Panc1 (cell line): ENCODE data around the gene TTC28. TPM values are rescaled to one million over a fixed set of nuclear protein-coding genes. Genes with fewer than 3 reads are reported as not detected.

Experiments used
- ATAC-seq: fragments of 200-7000 bp; cut with Tn5 transposase; 2 replicates; pipeline ENCODE4 v1.9.1; 2020; ENCODE audit warnings: mild to moderate bottlenecking, moderate library complexity
- BruUV-seq: library from RNA; stranded (reverse); fragments of 400-500 nt; replicated peaks from 2 replicates; lab custom pipeline; 2021; lab: Mats Ljungman, UMichigan
- CTCF ChIA-PET: fragments of 300-600 bp; sonication (Branson Sonifier 250); formaldehyde crosslinking; loops from one replicate; lab custom pipeline; 2022; ENCODE audit warnings: antibody characterized with exemption; lab: Charles Lee
- POLR2A ChIA-PET: fragments of 300-600 bp; sonication (Branson Sonifier 250); formaldehyde crosslinking; loops from one replicate; lab custom pipeline; 2022; ENCODE audit warnings: antibody characterized with exemption; lab: Charles Lee
- DNase-seq: peaks from one replicate; pipeline ENCODE4 v3.0.0-alpha.2; 2010; ENCODE audit warnings: low read depth, low spot score
- H3K27ac ChIP-seq: 2 replicates; pipeline ENCODE4 v1.5.1; 2011; ENCODE audit warnings: mild to moderate bottlenecking, low read length, inconsistent platforms
- H3K27me3 ChIP-seq: fragments of 200-500 bp; sonication (Bioruptor generic); 2 replicates; pipeline ENCODE4 v1.6.0; 2014; ENCODE audit warnings: low read length, inconsistent platforms; ENCODE audit not compliant: control insufficient read depth, insufficient read depth
- H3K36me3 ChIP-seq: fragments of 200-500 bp; sonication (Bioruptor generic); 2 replicates; pipeline ENCODE4 v1.5.1; 2014; ENCODE audit warnings: inconsistent platforms, mild to moderate bottlenecking, low read length, moderate library complexity; ENCODE audit not compliant: control insufficient read depth, insufficient read depth
- H3K4me1 ChIP-seq: 2 replicates; pipeline ENCODE4 v1.5.1; 2011; ENCODE audit warnings: inconsistent platforms, mild to moderate bottlenecking, low read length, moderate library complexity; ENCODE audit not compliant: control insufficient read depth, insufficient read depth
- H3K4me3 ChIP-seq, 2 experiments: 2 replicates each; pipeline ENCODE4 v1.5.1; 2011 to 2012; ENCODE audit warnings: low read depth in 2 of 2, low read length in 2 of 2, mild to moderate bottlenecking in 2 of 2, inconsistent platforms in 1 of 2, moderate library complexity in 1 of 2
- H3K9me3 ChIP-seq: fragments of 200-500 bp; sonication (Bioruptor generic); 2 replicates; pipeline ENCODE4 v1.5.1; 2014; ENCODE audit warnings: low read depth, mild to moderate bottlenecking, inconsistent platforms, low read length, moderate library complexity; ENCODE audit not compliant: control insufficient read depth, insufficient read depth
- CTCF ChIP-seq: fragments of 450-650 bp; IDR thresholded peaks from 2 replicates; pipeline ENCODE4 v1.5.1; 2017; ENCODE audit warnings: mild to moderate bottlenecking
- POLR2AphosphoS5 ChIP-seq: IDR thresholded peaks from 2 replicates; pipeline ENCODE4 v1.6.1; 2012; ENCODE audit warnings: mild to moderate bottlenecking, low read depth, low read length, moderate library complexity
- REST ChIP-seq, 2 experiments: IDR thresholded peaks; 2 replicates each; pipeline ENCODE4 v1.6.1; 2011 to 2012; ENCODE audit warnings: low read depth in 2 of 2, control low read depth in 1 of 2, low read length in 1 of 2, mild to moderate bottlenecking in 1 of 2, moderate library complexity in 1 of 2; ENCODE audit not compliant: insufficient read depth in 1 of 2
- SIN3A ChIP-seq: IDR thresholded peaks from 2 replicates; pipeline ENCODE4 v1.6.1; 2012; ENCODE audit warnings: low read depth, mild to moderate bottlenecking, low read length, moderate library complexity, borderline replicate concordance; ENCODE audit not compliant: insufficient read depth
- TCF7L2 ChIP-seq: IDR thresholded peaks from 2 replicates; pipeline ENCODE4 v1.6.1; 2011; ENCODE audit warnings: mild to moderate bottlenecking, low read depth, low read length, inconsistent platforms
- in situ Hi-C: cut with HindIII; loops from 2 replicates; pipeline ENCODE4 v1.10.0; 2016; ENCODE audit warnings: low sequenced_read_pairs, low pct_unique_long_range_greater_than_20kb
- intact Hi-C: fragments of 100-400 bp; cut with micrococcal nuclease; formaldehyde crosslinking; loops from one replicate; pipeline ENCODE4 v1.10.0; 2022; ENCODE audit not compliant: unreplicated experiment
- total RNA-seq: library from RNA; stranded (reverse); gene quantifications from one replicate; pipeline ENCODE4 v1.2.1, GENCODE V29; 2021; ENCODE audit not compliant: unreplicated experiment

The TTC28 gene
- total RNA-seq, 1 experiment from 2014 or later, result 24.8 TPM

- no peak for TF ChIP-seq TCF7L2
- no peak for TF ChIP-seq REST (IDR thresholded peaks at IDR 0.05; ENCODE audit: insufficient read depth in 1 of 2, low read depth in 2 of 2, low read length in 1 of 2)
- TF ChIP-seq POLR2AphosphoS5, result no peak
- TF ChIP-seq CTCF, result no peak
- TF ChIP-seq SIN3A, result no peak
- BruUV-seq, result no TSS peak
- H3K4me3 ChIP-seq, result no peak overlapping the region
- intact Hi-C loops, result loop anchor here (5.0 kb wide), 1 partner anchor 34 kb away; no protein-coding TSS in a partner anchor
- ATAC-seq (no peak), DNase-seq (no peak)
- no peaks in the 10 kb centered on the region for H3K4me1 ChIP-seq
- H3K36me3 ChIP-seq, result no peaks in the 10 kb centered on the region
- in situ Hi-C loops, result no loop called here
- no peak overlapping the region for H3K27ac ChIP-seq
- ChIA-PET POLR2A (no interaction called here), CTCF (no interaction called here)
- H3K9me3 ChIP-seq, result no peaks in the 10 kb centered on the region
- no peaks in the 10 kb centered on the region for H3K27me3 ChIP-seq
Measured at GRCh38 chr22:28541137-28541536, 138.5 kb downstream of the TTC28 start.

- H3K4me1 ChIP-seq, result no peaks in the 10 kb centered on the region
Measured at GRCh38 chr22:28538922-28539321, 140.7 kb downstream of the TTC28 start.

More at GRCh38 chr22:28538922-28539321, 140.7 kb downstream of the TTC28 start:
- ATAC-seq (no peak), DNase-seq (no peak)
- H3K9me3 ChIP-seq, result no peaks in the 10 kb centered on the region
- no peak overlapping the region for H3K4me3 ChIP-seq
- no peaks in the 10 kb centered on the region for H3K27me3 ChIP-seq
- in situ Hi-C loops (no loop called here), intact Hi-C loops (no loop called here)
- no peak overlapping the region for H3K27ac ChIP-seq
- no TSS peak for BruUV-seq
- TF ChIP-seq POLR2AphosphoS5 (no peak), REST (IDR thresholded peaks at IDR 0.05; ENCODE audit: insufficient read depth in 1 of 2, low read depth in 2 of 2, low read length in 1 of 2) (no peak), CTCF (no peak), SIN3A (no peak), TCF7L2 (no peak)
- ChIA-PET CTCF (no interaction called here), POLR2A (no interaction called here)
- H3K36me3 ChIP-seq, result no peaks in the 10 kb centered on the region
